GM19463 (cell line): Measurements from ENCODE around the gene WDR17.

Experiments used
- ATAC-seq: cut with Tn5 transposase; IDR thresholded peaks from one replicate; pipeline ENCODE4 v1.9.1; 2021; ENCODE audit warnings: mild to moderate bottlenecking, moderate library complexity; ENCODE audit not compliant: unreplicated experiment

WDR17 gene

DNA sequence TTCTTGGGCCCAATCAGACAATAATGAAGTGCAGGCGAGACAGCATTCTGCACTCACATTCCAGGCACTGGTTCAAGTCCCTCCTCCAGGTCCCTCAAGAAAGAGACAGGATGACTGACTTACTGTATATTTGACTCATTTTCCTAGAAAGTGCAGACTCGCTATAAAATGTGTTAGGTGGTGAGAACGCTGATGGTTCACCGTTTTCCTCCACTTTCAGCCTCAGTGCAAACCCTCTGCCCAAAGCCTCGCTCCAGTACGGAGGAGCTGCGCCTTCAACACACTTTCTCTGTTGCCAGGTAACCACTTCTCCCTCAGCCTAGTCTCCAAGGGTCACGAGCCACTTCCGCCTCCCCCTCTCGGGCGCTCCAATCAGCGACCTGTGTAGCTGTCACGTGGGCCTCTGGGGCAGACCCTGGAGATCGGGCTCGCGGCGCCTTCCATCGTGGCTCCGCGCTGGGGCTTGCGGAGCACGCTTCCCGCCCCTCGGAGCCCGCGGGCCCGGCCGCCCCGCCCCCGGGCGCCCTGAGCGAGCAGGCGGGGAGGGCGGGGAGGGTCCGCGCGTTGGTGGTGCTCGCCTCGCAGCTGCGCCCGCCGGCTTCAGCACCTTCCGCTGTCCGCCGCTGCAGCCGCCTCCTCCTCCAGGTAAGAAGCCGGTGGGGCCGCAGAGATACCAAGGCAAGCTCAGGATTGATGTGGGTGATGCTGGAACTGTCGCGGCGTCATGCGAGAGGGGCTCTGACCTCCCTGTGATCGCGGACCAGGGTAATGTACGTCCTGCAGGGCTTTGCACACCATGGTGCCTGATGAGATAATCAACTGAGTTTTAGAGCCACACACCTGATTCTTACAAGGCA is at the start of gene WDR17:
TSS of gene WDR17 (plus strand) at position 407 of the 857 bp plus-strand sequence. CDS start 45,740 bp downstream, outside the sequence.
- ATAC-seq, result peak; percentile 99

DNA sequence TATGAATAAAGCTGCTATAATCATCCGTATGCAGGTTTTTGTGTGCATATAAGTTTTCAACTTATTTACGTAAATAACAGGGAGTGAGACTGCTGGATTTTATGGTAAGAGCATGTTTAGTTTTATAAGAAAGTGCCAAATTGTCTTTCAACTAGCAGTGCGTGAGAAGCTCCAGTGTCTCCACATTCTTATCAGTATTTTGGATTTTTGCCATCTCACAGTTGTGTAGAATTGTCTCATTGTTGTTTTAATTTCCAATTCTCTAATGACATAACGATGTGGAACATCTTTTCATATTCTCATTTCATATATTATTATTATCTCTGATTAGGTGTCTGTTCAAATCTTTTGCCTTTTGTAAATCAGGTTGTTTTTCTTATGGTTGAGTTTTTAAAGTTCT is 49.0 kb upstream of the WDR17 start:
- no peak for ATAC-seq

DNA sequence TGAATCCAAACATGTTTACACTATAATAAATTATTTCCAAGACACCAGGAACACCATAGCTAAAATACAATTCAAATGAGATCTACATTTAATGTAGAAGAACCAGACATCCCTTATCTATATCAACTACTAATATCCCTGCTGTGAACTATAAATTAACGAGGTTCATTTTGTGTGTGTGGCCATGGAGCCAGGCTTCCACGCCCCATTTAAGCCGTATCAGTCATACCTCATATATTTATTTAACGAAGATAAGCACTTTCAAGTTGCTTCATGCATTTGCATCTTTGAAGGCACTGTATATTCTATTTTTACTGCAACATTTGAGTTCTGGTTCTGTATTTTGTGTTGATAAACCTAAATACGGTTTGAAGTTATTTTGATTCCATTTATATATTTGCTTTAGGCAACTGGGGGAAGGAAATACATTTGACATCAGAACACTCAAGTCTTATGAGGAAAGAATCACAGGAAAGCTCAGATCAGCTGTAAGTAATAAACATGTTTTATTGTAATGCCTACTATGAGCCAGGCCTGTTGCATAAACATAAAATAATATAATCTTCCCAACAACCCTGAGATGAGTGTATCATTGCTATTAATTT is 45.1 kb upstream of the WDR17 start:
- ATAC-seq, result no peak

DNA sequence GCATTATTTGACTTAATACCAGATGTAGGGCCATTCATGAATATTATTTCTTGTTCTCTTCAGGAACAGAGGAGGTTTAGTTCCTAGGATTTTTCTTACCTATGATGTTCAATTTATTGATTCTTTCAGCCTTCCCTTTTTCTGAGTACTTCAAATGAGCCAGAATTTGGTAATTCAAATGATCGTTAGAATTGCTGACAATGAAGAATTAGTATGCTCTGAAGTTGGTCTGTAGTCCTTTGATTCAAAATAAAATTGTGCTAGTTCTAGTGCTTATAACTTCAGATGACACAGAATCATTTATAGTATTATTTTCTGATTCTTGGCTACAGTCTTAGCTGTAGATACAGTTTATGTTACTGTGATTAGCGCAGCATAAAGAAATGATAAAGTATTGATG is 35.2 kb upstream of the WDR17 start:
- no peak for ATAC-seq

DNA sequence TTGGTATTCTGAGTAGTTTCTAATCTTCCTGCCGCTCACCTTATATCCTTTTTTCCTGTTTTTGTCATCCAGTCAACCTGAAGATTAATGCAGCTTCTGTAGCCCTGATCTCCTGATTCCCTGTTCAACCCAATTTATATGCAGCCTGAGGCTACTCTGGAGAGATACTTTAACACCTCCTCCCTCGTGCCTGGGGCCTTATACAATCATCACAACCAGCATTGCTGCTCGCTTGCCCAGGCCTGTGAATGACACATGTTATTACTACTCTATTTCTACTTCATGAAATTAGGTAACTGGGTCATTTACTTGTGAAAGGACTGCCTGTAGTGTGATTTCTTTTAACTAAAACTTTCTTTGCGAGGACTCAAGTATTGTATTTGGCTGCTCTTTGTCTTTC is 33.7 kb upstream of the WDR17 start:
- ATAC-seq, result no peak

DNA sequence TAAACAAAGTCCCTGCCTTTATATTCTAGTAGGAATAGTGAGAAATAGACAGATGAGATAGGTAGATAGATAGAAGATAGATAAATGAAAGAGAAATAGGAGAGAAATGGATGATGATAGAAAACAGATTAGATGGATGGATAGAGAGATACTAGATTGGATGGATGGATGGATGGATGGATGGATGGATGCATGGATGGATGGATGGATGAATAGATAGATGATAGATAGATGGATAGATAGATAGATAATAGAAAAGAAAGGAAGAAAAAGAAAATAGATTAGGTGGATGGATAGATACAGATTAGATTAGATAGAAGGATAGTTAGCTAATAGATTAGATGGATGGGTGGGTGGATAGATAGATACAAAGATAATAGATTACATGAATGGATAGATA is 33.2 kb upstream of the WDR17 start:
- ATAC-seq, result no peak

DNA sequence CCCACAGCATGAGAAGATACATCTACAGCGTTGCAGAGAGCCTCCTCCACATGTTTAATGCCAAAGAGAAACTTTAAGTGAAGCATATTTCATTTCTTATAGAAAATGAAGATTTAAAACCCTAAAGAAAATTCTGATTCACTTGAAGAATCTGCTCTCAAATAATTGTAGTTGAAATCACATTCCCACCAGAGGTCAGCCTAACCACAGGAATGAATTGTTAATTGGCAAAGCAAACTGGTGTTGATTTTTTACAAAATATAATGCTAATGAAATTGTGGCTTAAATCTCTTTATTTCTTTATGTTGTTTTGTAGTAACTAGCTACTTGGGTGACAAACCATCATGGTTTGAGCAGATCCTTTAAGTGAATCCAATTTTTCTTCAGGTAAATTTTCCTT is 31.1 kb upstream of the WDR17 start:
- no peak for ATAC-seq

DNA sequence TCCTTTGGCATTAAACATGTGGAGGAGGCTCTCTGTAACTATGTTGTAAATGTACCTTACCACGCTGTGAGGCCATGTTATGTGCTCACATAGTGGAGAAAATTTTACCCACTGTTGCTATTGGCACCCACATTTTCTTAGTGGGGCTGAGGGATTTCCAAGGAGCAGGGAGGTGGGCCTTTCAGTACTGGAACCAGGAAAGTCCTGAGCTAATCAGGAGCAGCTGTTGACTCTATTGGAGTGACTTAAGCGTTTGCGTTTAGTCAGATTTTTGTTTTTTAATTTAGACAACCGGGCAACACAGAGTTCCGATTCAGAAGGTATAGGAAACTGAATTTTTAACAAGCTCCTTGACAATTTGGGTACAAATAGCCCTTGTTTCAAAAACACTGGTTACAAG is 30.7 kb upstream of the WDR17 start:
- no peak for ATAC-seq

DNA sequence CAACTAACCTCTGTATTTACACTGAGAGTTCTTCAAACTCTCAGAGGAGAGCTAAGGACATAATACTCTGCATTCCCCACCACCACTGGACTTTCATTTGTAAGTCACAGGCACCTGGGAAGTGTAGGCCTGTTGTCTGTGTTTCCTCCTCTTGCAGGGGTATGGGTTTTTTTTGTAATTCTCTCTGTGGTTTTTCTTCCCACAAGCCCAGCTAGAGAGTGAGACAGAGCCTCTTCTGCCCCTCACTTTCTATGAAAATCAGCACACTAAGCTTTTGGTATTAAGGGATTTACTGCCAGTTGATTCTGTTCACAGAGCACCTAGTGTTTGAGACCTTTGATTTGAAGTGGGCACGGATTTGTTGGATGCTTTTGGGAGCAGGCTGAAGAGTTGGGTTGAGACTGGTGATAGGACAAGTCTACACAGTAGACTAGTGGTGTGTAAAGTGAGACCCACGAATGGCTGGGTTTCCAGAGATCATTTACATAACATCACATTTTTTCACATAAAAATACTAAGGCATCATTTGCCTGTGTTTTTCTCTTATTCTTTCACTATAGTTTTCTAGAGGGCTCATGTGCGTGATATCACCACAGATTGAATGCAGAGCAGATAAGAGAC is 28.9 kb upstream of the WDR17 start:
- peak; percentile 74 for ATAC-seq

DNA sequence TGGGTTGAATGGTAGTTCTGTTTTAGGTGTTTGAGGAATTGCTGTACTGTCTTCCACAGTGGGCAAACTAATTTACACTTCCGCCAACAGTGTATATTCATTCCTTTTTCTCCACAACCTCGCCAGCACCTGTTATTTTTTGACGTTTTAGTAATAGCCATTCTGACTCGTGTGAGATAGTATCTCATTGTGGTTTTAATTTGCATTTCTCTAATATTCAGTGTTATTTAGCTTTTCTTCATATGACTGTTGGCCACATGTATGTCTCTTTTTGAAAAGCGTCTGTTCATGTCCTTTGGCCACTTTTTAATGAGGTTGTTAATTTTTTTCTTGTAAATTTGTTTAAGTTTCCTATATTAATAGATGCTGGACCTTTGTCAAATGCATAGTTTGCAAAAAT is 26.9 kb upstream of the WDR17 start:
- no peak for ATAC-seq

DNA sequence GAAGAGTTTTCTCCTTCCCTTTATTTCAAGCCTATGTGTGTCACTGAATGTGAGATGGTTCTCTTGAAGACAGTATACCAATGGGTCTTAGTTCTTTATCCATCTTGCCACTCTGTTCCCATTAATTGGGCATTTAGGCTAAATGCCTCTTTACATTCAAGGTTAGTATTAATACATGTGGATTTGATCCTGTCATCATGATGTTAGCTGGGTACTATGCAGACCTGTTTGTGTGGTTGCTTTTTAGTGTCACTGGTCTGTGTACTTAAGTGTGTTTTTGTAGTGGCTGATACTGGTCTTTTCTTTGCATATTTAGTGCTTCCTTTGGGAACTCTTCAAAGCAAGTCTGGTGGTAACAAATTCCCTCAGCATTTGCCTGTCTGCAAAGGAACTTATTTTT is 23.4 kb upstream of the WDR17 start:
- no peak for ATAC-seq

DNA sequence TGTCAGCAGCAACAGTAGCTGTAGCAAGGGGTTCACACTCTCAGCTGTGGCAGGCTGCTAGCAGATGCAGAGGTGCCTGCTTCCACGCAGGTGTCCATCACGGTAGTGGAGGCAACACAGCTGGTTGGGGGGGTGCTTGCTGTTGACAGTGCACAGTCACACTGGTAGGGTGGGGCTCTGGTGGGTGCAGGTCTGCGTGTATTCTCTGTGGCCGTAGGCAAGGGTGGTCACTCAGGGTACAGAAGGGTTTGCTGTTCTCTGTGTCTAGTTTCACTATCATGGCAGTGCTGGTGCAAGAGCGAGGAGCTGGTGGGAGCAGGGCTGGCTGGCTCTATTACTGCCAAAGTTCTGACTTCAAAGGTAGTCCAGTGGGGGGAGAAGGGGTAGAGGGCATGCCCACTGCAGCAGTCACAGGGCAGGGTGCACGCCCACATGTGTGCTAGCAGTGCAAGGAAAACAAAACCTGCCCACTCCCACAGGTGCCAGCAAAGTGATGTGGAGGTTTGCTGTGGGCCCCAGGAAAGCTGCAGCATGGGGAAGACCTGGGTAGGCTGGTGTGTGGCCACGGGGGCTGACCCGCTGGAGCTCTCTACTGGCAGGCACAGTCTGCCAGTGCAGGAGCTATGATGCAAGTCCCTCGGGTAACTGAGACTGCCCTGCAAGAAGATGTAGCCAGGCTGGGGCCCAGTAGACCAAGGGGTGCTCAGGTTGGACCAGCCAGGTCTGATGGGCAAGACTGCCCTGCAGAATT is 21.6 kb upstream of the WDR17 start:
- ATAC-seq, result no peak

DNA sequence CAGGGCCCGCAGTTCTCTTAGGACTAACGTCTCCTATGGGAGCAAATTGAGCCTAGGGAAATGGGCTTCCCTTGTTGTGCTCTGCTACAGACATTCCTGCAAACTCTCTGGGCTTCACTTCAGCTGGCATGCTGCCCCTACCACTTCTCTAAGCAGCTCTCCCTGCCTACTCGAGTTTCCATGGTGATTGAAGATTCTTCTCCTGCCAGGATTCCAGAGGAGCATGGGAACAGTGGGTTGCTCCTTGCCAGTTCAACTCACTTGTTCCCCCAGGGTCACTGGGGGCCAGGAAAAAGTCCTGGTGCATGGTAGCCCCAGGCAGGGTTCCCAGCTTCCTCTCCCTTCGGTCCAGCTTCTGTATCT is 21.1 kb upstream of the WDR17 start:
- no peak for ATAC-seq

DNA sequence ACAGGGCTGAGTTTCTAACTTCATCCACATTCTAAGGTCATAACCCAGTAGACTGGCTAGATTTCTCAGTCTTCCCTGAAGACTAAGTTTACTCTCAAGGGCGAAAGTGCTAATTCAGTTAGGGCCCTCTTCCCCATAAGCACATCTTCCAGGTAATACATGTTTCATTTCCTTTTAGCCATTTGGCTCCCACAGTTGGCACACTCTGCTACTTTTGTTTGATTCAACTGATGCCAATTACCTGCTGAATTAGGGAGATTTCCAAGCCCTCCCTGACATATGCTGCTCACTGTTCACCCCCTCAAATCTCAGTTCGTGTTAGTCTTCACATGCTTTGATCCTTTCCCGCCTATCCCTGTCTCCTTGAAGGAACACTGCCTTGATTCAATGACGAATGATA is 17.0 kb upstream of the WDR17 start:
- ATAC-seq, result no peak

DNA sequence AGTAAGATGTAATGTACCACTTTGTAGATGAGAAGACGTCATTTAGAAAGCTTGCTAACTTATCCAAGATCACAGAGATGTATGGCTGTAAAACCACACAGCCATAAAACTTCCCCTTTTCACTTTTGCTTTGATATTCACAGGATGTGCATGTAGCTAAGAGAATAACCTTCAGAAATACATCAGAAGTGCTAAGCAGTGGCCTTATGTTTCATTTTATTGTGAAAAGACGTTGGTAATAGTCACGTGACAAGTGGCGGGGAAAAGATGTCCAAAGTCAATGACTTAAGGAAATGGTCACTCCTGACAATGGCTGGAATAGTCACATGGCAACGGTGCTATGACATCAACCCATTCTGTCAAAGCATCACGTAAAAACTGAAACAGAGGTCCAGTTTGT is 12.9 kb upstream of the WDR17 start:
- ATAC-seq, result peak; percentile 94

DNA sequence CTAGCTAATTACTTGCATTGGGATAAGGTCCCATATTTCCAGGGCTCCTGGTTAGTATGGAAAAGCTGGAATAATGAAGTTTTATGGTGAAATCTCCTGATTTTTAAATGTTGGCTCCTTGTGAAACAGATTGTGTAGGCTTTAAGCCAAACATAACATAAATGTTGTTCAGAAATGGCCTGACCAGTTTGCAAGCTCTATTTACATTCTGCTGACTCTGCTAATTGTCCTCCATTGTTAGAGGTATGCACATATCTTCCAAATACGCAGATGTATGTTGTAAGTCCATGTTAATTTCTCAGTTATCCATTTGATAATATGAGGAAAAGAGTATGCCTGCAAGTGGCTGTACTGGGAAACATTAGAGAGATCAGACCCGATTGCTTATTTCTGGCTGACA is 11.9 kb upstream of the WDR17 start:
- no peak for ATAC-seq

DNA sequence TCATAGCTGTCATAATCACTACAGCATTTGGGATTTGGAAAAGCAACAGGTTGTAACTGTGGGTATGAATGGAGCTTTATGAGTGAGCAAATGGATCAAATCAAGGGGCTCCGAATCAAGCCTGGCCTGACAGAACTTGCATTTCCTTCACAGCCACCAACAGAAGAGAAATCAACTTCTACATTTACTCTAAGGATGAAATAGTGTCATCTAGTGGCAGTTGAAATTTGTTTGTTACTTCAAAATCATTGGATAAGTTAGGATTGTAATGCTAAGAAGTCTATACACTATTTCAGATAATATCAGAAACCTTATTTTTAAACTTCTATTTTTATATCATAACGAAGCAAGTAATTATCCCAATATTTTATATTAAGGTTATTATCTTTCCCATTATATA is 10.7 kb upstream of the WDR17 start:
- no peak for ATAC-seq

DNA sequence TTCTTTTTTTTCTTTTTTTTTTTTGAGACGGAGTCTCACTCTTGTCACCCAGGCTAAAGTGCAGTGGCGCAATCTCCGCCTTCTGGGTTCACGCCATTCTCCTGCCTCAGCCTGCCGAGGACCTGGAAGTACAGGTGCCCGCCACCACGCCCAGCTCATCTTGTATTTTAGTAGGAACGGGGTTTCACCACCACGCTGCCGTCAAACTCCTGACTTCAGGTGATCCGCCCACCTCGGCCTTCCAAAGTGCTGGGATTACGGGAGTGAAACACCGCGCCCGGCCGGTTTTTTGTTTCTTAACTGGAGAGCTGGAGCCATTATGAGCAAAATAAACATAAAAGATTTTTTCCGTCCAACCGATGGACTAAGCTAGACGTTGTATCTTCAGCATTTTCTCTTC is 1.9 kb upstream of the WDR17 start:
- no peak for ATAC-seq

DNA sequence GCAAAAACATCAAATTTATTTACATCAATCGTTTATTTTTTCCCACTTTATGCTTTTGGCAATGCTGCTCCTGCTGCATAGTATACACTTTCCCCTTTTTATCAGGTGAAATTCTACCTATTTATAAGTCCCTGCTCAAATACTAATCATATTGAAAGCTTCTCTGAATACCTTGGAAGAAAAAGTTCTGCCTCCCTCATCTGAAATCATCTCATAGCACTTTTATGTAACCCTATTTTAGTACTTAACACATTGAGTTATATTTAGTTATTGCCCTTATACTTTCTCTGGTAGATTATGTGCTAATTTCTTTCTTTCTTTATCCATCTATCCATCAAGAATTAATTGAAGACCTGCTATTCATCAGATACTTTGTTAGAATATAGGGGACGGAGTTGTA is 1.1 kb upstream of the WDR17 start:
- ATAC-seq, result no peak

DNA sequence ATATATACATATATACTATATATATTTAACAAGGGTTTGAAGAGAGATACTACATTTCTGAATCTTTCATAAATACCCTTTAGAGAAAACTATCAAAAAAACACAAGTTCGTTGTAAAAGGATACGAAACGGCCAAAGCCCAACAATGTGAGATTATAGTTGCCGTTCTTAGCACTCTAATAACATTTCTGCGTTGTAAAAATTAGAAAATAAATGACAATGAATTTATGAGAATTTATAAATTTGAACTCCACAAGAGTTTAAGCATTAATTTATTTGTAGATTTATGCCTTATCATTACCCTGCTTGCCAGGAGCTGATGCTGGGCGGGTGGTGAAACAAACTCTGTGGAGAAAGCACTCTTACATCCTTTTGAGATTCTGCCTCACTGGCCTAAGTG is 1.1 kb downstream of the WDR17 start:
- no peak for ATAC-seq

DNA sequence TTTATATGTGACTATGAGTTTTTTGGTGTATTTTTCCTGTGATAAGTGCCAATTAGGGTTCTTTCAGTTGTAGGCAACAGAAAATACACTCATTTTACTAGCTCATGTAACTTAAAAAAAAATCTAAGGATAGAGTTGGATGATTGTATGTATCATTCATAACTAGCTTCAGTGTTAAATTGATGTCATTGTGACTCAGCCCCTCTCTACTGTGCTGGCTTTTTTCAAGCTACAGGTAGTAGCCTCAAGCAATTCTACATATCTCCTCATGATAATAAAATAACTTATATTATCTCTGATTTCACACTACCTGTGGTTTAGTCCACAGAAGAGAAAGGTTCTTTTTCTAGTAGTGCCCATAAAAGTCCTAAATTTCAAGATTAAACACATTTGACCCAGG is 11.9 kb downstream of the WDR17 start:
- ATAC-seq, result no peak

DNA sequence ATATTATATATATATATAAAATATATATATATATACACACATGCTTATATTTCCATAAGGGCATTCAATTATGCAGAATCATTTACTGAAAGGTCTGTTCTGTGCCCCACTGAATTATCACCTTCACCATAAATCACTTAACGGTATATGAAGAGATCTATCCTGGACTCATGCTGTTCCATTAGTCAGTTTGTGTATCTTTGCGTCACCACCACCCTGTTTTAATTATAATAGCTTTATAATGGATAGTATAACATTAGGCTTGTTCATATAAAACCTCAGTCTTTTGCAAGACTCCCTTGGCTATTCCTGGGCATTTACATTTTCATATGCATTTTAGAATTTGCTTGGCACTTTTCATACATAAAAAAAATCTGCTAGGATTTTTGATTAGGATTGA is 19.1 kb downstream of the WDR17 start:
- no peak for ATAC-seq
